Endothelial cell (in vitro differentiated cells): Measurements from ENCODE around the gene SF3A2. TPM values are rescaled to one million over a fixed set of nuclear protein-coding genes. Genes with fewer than 3 reads are reported as not detected.

Experiments used
- DNase-seq: peaks from one replicate; pipeline ENCODE4 v3.0.0; 2021; ENCODE audit warnings: low spot score
- H3K27ac Mint-ChIP-seq: one replicate; pipeline ENCODE4 v1.8.0; 2021; ENCODE audit warnings: mixed read lengths, inconsistent platforms; ENCODE audit not compliant: unreplicated experiment
- H3K27me3 Mint-ChIP-seq: one replicate; pipeline ENCODE4 v1.8.0; 2021; ENCODE audit warnings: mild to moderate bottlenecking, moderate library complexity, mixed read lengths, inconsistent platforms; ENCODE audit not compliant: unreplicated experiment
- H3K36me3 Mint-ChIP-seq: one replicate; pipeline ENCODE4 v1.8.0; 2021; ENCODE audit warnings: mild to moderate bottlenecking, low read depth, mixed read lengths, inconsistent platforms; ENCODE audit not compliant: unreplicated experiment
- H3K4me1 Mint-ChIP-seq: one replicate; pipeline ENCODE4 v1.8.0; 2021; ENCODE audit warnings: mild to moderate bottlenecking, mixed read lengths, inconsistent platforms; ENCODE audit not compliant: unreplicated experiment
- H3K4me3 Mint-ChIP-seq: one replicate; pipeline ENCODE4 v1.8.0; 2021; ENCODE audit warnings: mild to moderate bottlenecking, mixed read lengths, inconsistent platforms; ENCODE audit not compliant: unreplicated experiment
- H3K9me3 Mint-ChIP-seq: one replicate; pipeline ENCODE4 v1.8.0; 2021; ENCODE audit warnings: mixed read lengths, inconsistent platforms; ENCODE audit not compliant: unreplicated experiment
- total RNA-seq: library from RNA; stranded (reverse); fragmentation: NEBNext Ultra II Directional; extraction: Animal tissue kit (Norgen Biotek cat#: 25700); gene quantifications from one replicate; pipeline ENCODE4 v1.2.1, GENCODE V29; 2021; ENCODE audit not compliant: unreplicated experiment
- TF ChIP-seq, protein P1 (sequence below): fragments of 200-600 bp; sonication (generic); IDR thresholded peaks from one replicate; pipeline ENCODE4 v1.5.0; 2021; ENCODE audit warnings: antibody characterized with exemption; ENCODE audit not compliant: unreplicated experiment

Gene SF3A2
- total RNA-seq, 1 donor from 2014 or later, result 137 TPM

DNA sequence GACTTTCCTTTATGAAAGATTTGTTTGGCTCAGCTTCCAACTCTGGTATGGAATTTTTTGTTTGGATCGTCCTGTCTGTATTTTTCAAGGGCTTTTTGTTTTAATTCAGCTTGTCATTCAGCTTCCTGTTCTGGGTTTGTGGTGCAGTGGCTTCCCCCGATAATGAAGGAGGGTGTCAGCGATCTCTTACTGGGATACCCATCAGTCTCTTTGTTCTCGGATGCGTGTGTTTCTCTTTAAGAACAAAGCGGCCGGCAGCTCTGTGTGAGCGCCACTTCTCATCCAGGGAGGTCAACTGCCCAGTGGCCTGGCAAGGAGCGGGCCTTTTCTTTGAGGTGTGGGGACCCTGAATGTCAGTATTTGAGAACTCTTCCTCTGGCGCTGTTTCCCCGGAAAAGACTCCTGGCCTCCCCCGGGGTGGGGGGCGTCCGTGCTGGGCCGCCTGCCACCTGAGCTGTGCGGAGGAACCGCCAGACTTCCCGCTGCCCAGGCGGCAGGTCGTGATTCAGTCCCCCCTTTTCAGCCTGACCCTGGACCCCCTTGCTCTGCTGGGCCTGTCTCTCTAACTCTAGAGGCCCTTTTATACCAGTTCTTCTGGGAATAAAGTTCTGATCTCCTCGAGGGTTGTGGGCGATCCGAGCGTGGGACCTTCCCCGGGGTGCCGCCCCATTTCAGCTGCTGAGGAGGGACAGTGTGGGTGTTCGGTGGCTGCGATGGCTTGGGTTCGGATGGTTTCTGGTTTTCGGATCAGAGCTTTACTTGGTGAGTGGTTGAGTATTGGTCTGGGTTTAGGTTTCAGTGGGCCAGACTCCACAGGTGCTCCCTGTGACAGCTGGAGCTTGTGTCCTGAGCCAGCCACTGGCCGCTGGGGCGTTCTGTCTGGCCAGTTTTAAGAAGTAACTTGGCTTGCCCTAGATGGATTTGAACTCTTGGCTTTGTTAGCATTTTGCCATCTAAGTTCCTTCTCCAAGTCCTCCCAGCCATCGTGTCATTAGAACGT lies 3.4 kb downstream of the SF3A2 start:
- TF ChIP-seq, protein P1, sequence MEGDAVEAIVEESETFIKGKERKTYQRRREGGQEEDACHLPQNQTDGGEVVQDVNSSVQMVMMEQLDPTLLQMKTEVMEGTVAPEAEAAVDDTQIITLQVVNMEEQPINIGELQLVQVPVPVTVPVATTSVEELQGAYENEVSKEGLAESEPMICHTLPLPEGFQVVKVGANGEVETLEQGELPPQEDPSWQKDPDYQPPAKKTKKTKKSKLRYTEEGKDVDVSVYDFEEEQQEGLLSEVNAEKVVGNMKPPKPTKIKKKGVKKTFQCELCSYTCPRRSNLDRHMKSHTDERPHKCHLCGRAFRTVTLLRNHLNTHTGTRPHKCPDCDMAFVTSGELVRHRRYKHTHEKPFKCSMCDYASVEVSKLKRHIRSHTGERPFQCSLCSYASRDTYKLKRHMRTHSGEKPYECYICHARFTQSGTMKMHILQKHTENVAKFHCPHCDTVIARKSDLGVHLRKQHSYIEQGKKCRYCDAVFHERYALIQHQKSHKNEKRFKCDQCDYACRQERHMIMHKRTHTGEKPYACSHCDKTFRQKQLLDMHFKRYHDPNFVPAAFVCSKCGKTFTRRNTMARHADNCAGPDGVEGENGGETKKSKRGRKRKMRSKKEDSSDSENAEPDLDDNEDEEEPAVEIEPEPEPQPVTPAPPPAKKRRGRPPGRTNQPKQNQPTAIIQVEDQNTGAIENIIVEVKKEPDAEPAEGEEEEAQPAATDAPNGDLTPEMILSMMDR, result no peak
- no peak for DNase-seq
- Mint-ChIP-seq H3K27me3 (peaks cover 17% of the 10 kb centered on the region), H3K4me3 (peak overlapping the region; percentile 98), H3K4me1 (peaks cover 45% of the 10 kb centered on the region), H3K9me3 (no peaks in the 10 kb centered on the region), H3K27ac (peak overlapping the region; percentile 98), H3K36me3 (peaks cover 20% of the 10 kb centered on the region)

DNA sequence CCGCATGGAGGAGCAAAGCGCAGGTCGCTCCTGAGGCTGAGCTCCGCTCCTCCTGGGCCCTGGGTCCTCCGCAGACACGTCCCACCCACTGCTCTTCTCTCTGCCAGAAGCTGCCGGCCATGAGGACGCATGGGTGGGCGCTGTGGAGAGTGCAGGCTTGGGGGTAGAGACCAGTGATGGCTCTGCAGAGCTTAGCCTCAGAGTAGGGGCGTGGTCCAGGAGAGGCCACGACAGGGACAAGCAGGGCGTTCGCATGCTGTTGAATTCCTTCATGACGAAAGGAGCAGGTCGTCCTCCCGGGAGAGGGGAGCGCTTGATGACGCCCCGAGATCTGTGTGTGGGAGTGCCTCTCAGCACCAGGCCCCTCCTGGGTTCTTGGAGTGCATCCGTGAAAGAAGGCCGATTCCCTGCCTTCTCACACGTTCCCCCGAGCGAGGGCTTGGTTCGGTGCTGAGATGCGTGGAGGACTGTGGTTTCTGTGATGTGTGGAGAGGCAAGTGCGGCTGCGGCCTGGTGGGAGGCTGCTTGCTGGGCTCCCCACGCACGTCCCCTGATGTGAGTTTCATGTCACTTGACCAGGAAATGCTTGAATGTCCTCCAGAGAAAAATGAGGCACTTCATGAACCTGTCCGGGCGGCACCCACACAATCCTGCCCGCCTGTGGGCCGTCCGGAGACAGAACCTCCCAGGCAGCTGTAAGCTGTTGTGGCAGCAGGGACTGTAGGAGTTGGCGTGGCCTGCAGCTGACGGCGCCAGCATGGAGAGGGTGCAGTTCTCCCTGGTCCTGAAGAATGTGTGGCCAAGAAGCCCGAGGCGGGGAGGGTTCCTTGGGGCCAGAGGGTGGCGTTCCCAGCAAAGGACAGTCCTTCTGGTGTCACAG lies 4.5 kb downstream of the SF3A2 start:
- H3K27ac Mint-ChIP-seq, result peak overlapping the region; percentile 90

GRCh38 chr19:2242092-2242537 lies 5.5 kb downstream of the SF3A2 start:
- H3K27ac Mint-ChIP-seq, result no peak overlapping the region
- H3K36me3 Mint-ChIP-seq, result peaks cover 23% of the 10 kb centered on the region
- H3K4me3 Mint-ChIP-seq, result no peak overlapping the region
- peaks cover 17% of the 10 kb centered on the region for H3K27me3 Mint-ChIP-seq
- H3K9me3 Mint-ChIP-seq, result no peaks in the 10 kb centered on the region
- TF ChIP-seq, protein P1, result no peak
- DNase-seq, result no peak
- peaks cover 43% of the 10 kb centered on the region for H3K4me1 Mint-ChIP-seq

More for the DNA sequence above, 4.5 kb downstream of the SF3A2 start:
- Mint-ChIP-seq H3K4me3 (peak overlapping the region; percentile 82), H3K36me3 (peaks cover 23% of the 10 kb centered on the region), H3K4me1 (peaks cover 43% of the 10 kb centered on the region), H3K27me3 (peaks cover 17% of the 10 kb centered on the region), H3K9me3 (no peaks in the 10 kb centered on the region)
- no peak for DNase-seq
- TF ChIP-seq, protein P1, result no peak

DNA sequence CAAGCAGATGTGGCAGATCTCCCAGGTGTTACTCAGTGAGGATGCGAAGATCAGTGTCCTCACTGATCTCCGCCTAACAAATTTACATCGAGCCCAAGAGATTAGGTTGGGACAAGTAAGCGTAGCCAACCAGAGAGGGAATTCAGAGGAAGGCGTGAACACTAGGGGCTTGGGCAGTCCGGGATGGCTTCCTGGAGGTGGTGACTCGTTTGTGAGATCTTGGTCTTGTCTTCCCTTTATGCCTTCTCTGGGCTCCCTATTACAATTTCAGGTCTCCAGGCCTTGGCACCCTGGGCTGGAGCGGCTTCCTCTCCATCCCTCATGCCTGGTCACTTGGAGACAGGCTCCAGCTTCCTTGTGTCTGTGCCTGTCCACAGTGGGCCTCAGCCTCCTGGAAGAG lies 6.2 kb downstream of the SF3A2 start:
- peak overlapping the region; percentile 57 for H3K4me3 Mint-ChIP-seq
- DNase-seq, result no peak
- H3K9me3 Mint-ChIP-seq, result no peaks in the 10 kb centered on the region
- H3K27me3 Mint-ChIP-seq, result peaks cover 11% of the 10 kb centered on the region
- peaks cover 40% of the 10 kb centered on the region for H3K4me1 Mint-ChIP-seq
- peak overlapping the region; percentile 59 for H3K27ac Mint-ChIP-seq
- TF ChIP-seq, protein P1, result no peak
- H3K36me3 Mint-ChIP-seq, result peaks cover 19% of the 10 kb centered on the region
